Endothelial cell of umbilical vein (primary cell): ENCODE measurements around the gene TNFRSF1B. TPM values are rescaled to one million over a fixed set of nuclear protein-coding genes. Genes with fewer than 3 reads are reported as not detected.

Experiments
- BruUV-seq: library from RNA; stranded (reverse); fragments of 400-500 nt; replicated peaks from 2 replicates; lab custom pipeline; 2021; lab: Mats Ljungman, UMichigan
- CTCF ChIA-PET: fragments of 300-600, 350-600 bp; sonication (Branson Sonifier 250); formaldehyde crosslinking; loops from one replicate; lab custom pipeline; 2021; ENCODE audit warnings: antibody characterized with exemption, inconsistent platforms; lab: Charles Lee
- POLR2A ChIA-PET: fragments of 300-600, 350-600 bp; sonication (Branson Sonifier 250); formaldehyde crosslinking; loops from one replicate; lab custom pipeline; 2021; ENCODE audit warnings: antibody characterized with exemption, inconsistent platforms; lab: Charles Lee
- DNase-seq: peaks from one replicate; pipeline ENCODE4 v3.0.0-alpha.2; 2011; ENCODE audit warnings: low read depth, low spot score
- FAIRE-seq: peaks from 2 replicates; lab custom pipeline; 2011; peaks lifted over from hg19 to GRCh38; lab: Jason Lieb, UNC
- H2AFZ ChIP-seq: 2 replicates; pipeline ENCODE4 v1.6.0; 2012; ENCODE audit warnings: low read depth, low read length, control low read depth, inconsistent platforms
- H3K27ac ChIP-seq: 2 replicates; pipeline ENCODE4 v1.5.1; 2011; ENCODE audit warnings: low read depth, mild to moderate bottlenecking, control low read depth, low read length, moderate library complexity; ENCODE audit not compliant: insufficient read depth
- H3K27me3 ChIP-seq, 2 experiments: 2 replicates each; pipeline versions ENCODE4 v1.6.0 to v1.6.1; 2011; ENCODE audit warnings: low read length in 2 of 2, mixed read lengths in 1 of 2; ENCODE audit not compliant: control insufficient read depth in 2 of 2, insufficient read depth in 2 of 2
- H3K36me3 ChIP-seq, 2 experiments: 2 replicates in 1 of 2; 3 replicates in 1 of 2; pipeline ENCODE4 v1.5.1; 2011; ENCODE audit warnings: low read length in 2 of 2, mild to moderate bottlenecking in 1 of 2, moderate library complexity in 1 of 2; ENCODE audit not compliant: control insufficient read depth in 2 of 2, insufficient read depth in 2 of 2; ENCODE audit errors: extremely low read depth in 1 of 2
- H3K4me1 ChIP-seq: 3 replicates; pipeline ENCODE4 v1.5.1; 2011; ENCODE audit warnings: mild to moderate bottlenecking, low read length; ENCODE audit not compliant: control insufficient read depth, insufficient read depth; ENCODE audit errors: extremely low read depth
- H3K4me2 ChIP-seq: 2 replicates; pipeline ENCODE4 v1.6.1; 2011; ENCODE audit warnings: low read length, control low read depth, mixed read lengths; ENCODE audit not compliant: insufficient read depth
- H3K4me3 ChIP-seq, 3 experiments: fragments of 200-600 bp in 1 of 3; sonication (generic), shearing (Covaris generic) in 1 of 3; replicated peaks in 1 of 3; 2 replicates each; pipeline ENCODE4 v1.5.1; 2011 to 2016; ENCODE audit warnings: control low read depth in 3 of 3, low read length in 3 of 3, mild to moderate bottlenecking in 2 of 3, inconsistent platforms in 1 of 3, low read depth in 1 of 3, moderate library complexity in 1 of 3; ENCODE audit not compliant: insufficient read depth in 1 of 3
- H3K79me2 ChIP-seq: 2 replicates; pipeline ENCODE4 v1.6.0; 2012; ENCODE audit warnings: low read length, inconsistent platforms; ENCODE audit not compliant: control insufficient read depth, insufficient read depth
- H3K9ac ChIP-seq: replicated peaks from 2 replicates; pipeline ENCODE3; 2011; ENCODE audit warnings: low read length, control low read depth; ENCODE audit not compliant: insufficient read depth; ENCODE audit errors: extremely low read depth
- H3K9me1 ChIP-seq: replicated peaks from 3 replicates; pipeline ENCODE4 v1.6.0; 2011; ENCODE audit warnings: mild to moderate bottlenecking, low read length; ENCODE audit not compliant: control insufficient read depth, insufficient read depth; ENCODE audit errors: extremely low read depth
- H3K9me3 ChIP-seq: replicated peaks from 2 replicates; pipeline ENCODE4 v1.5.1; 2012; ENCODE audit warnings: low read length, inconsistent platforms; ENCODE audit not compliant: control insufficient read depth, insufficient read depth
- H4K20me1 ChIP-seq: replicated peaks from 2 replicates; pipeline ENCODE3; 2011; ENCODE audit warnings: mild to moderate bottlenecking, low read length; ENCODE audit not compliant: control insufficient read depth, insufficient read depth; ENCODE audit errors: extremely low read depth
- CTCF ChIP-seq, 2 donors: IDR thresholded peaks; 1 replicate in 1 of 2; 2 replicates in 1 of 2; pipeline ENCODE4 v1.5.1; 2011; ENCODE audit warnings: low read length in 2 of 2, mild to moderate bottlenecking in 2 of 2, moderate library complexity in 2 of 2, control low read depth in 1 of 2, inconsistent platforms in 1 of 2, low read depth in 1 of 2; ENCODE audit not compliant: insufficient read depth in 1 of 2; ENCODE audit errors: extremely low read depth in 1 of 2
- EZH2 ChIP-seq: IDR thresholded peaks from 2 replicates; pipeline ENCODE4 v1.6.1; 2012; ENCODE audit warnings: borderline replicate concordance, low read depth, mild to moderate bottlenecking, moderate library complexity, low read length, inconsistent platforms; ENCODE audit not compliant: severe bottlenecking
- FOS ChIP-seq: IDR thresholded peaks from 2 replicates; pipeline ENCODE4 v1.6.1; 2011; ENCODE audit warnings: mild to moderate bottlenecking, low read length, moderate library complexity, borderline replicate concordance; ENCODE audit not compliant: insufficient read depth
- GATA2 ChIP-seq: IDR thresholded peaks from 2 replicates; pipeline ENCODE4 v1.7.0; 2011; ENCODE audit warnings: low read depth, mild to moderate bottlenecking, moderate library complexity, mixed read lengths, low read length; ENCODE audit not compliant: insufficient read length, insufficient read depth
- JUN ChIP-seq: IDR thresholded peaks from 2 replicates; pipeline ENCODE4 v1.6.1; 2011; ENCODE audit warnings: borderline replicate concordance, low read depth; ENCODE audit not compliant: insufficient read length, insufficient read depth
- MAX ChIP-seq: IDR thresholded peaks from 2 replicates; pipeline ENCODE4 v1.6.1; 2011; ENCODE audit not compliant: insufficient read depth, insufficient read length
- MYC ChIP-seq: IDR thresholded peaks from one replicate; pipeline ENCODE4 v1.6.1; 2011; ENCODE audit warnings: mild to moderate bottlenecking, low read depth, low read length
- POLR2A ChIP-seq: IDR thresholded peaks from 2 replicates; pipeline ENCODE4 v1.6.1; 2012; ENCODE audit warnings: low read depth, mild to moderate bottlenecking, control low read depth, low read length
- POLR2AphosphoS5 ChIP-seq: IDR thresholded peaks from 2 replicates; pipeline ENCODE4 v1.6.1; 2012; ENCODE audit warnings: low read depth, mild to moderate bottlenecking, control low read depth, low read length, moderate library complexity; ENCODE audit not compliant: insufficient read depth
- dilution Hi-C: fragments of 300-500 bp; cut with MboI; formaldehyde crosslinking; loops from one replicate; pipeline ENCODE4 v1.15.0; 2019; ENCODE audit warnings: low sequenced_read_pairs; ENCODE audit not compliant: extremely low pct_ligation_motif_present
- intact Hi-C: fragments of 100-400 bp; cut with micrococcal nuclease; formaldehyde crosslinking; loops from one replicate; pipeline ENCODE4 v1.10.0; 2022
- polyA plus RNA-seq, 4 experiments: library from polyadenylated mRNA; depleted of rRNA in 3 of 4; stranded (reverse) in 3 of 4; unstranded in 1 of 4; fragments of >200 nt; gene quantifications; 2 replicates each; pipeline versions ENCODE4 v1.2.1 to v1.2.3, GENCODE V29; 2011 to 2012; ENCODE audit warnings: missing spikeins in 1 of 4
- total RNA-seq: library from RNA; stranded (reverse); gene quantifications from 2 replicates; pipeline ENCODE4 v1.2.3, GENCODE V29; 2021

TNFRSF1B gene
- total and polyA plus RNA-seq, 2 donors (not counting 3 experiments of a cell fraction or from before 2014, with no cell fraction given) = 53.6 to 65.9 TPM

GRCh38 chr1:12126781-12127180, 40.0 kb upstream of the TNFRSF1B start:
- TF ChIP-seq MYC = no peak
- no peak for TF ChIP-seq POLR2A
- TF ChIP-seq CTCF (IDR thresholded peaks at IDR 0.05; ENCODE audit: extremely low read depth in 1 of 2, insufficient read depth in 1 of 2, low read depth in 1 of 2, low read length in 2 of 2) = no peak
- TF ChIP-seq MAX = no peak
- TF ChIP-seq JUN = no peak
- TF ChIP-seq GATA2 = no peak
- no peak for TF ChIP-seq FOS
- no peak for TF ChIP-seq EZH2
- no peak for TF ChIP-seq POLR2AphosphoS5
- DNase-seq (no peak), FAIRE-seq (no peak)
- Histone ChIP-seq H3K27me3 (no peaks in the 10 kb centered on the region), H3K9me3 (no peaks in the 10 kb centered on the region), H2AFZ (no peak overlapping the region), H3K79me2 (no peaks in the 10 kb centered on the region), H3K4me3 (no peak overlapping the region), H3K27ac (no peak overlapping the region), H3K4me2 (no peak overlapping the region), H3K9ac (no peak overlapping the region), H3K4me1 (peaks cover 9% of the 10 kb centered on the region), H4K20me1 (no peaks in the 10 kb centered on the region), H3K9me1 (no peaks in the 10 kb centered on the region), H3K36me3 (no peaks in the 10 kb centered on the region)
- CTCF ChIA-PET = interaction anchor here (2.8 to 11.8 kb wide), 6 partner anchors 12 to 77 kb away, joined by 16 to 537 read pairs (median 48); partner anchors contain the start of gene TNFRSF1B
- no TSS peak for BruUV-seq
- dilution Hi-C loops = no loop called here
- intact Hi-C loops = no loop called here
- POLR2A ChIA-PET = no interaction called here
